H9 (cell line): Measurements from ENCODE around the gene KDSR. TPM values are rescaled to one million over a fixed set of nuclear protein-coding genes. Genes with fewer than 3 reads are reported as not detected.

Experiments used
- DNase-seq: peaks from one replicate; pipeline ENCODE4 v3.0.0-alpha.2; 2017
- H2AFZ ChIP-seq: one replicate; pipeline ENCODE4 v1.6.1; 2013; ENCODE audit warnings: mild to moderate bottlenecking, low read length, control low read depth, moderate library complexity
- H2AK5ac ChIP-seq: 2 replicates; pipeline ENCODE4 v1.6.1; 2013; ENCODE audit warnings: low read length, control low read depth, mixed read lengths; ENCODE audit not compliant: insufficient read length
- H2BK120ac ChIP-seq: one replicate; pipeline ENCODE4 v1.6.1; 2013; ENCODE audit warnings: low read depth, mild to moderate bottlenecking, low read length, control low read depth, inconsistent platforms; ENCODE audit not compliant: poor library complexity, severe bottlenecking
- H2BK12ac ChIP-seq: 2 replicates; pipeline ENCODE4 v1.6.1; 2013; ENCODE audit warnings: low read length, control low read depth, mixed read lengths, low read depth; ENCODE audit not compliant: insufficient read length
- H2BK15ac ChIP-seq: 2 replicates; pipeline ENCODE4 v1.6.1; 2013; ENCODE audit warnings: low read depth, low read length, control low read depth
- H2BK20ac ChIP-seq: one replicate; pipeline ENCODE4 v1.6.1; 2013; ENCODE audit warnings: low read depth, mild to moderate bottlenecking, low read length, control low read depth, inconsistent platforms; ENCODE audit not compliant: poor library complexity, severe bottlenecking
- H2BK5ac ChIP-seq: 2 replicates; pipeline ENCODE4 v1.6.1; 2013; ENCODE audit warnings: low read length, control low read depth, mixed read lengths; ENCODE audit not compliant: insufficient read length
- H3K14ac ChIP-seq: 2 replicates; pipeline ENCODE4 v1.6.1; 2013; ENCODE audit warnings: low read length, control low read depth; ENCODE audit not compliant: insufficient read depth
- H3K18ac ChIP-seq: 2 replicates; pipeline ENCODE4 v1.6.1; 2013; ENCODE audit warnings: low read depth, mild to moderate bottlenecking, mixed read lengths, low read length, control low read depth; ENCODE audit not compliant: insufficient read length
- H3K23ac ChIP-seq: 2 replicates; pipeline ENCODE4 v1.6.1; 2013; ENCODE audit warnings: low read length, control low read depth, mixed read lengths, low read depth; ENCODE audit not compliant: insufficient read length
- H3K23me2 ChIP-seq: 2 replicates; pipeline ENCODE4 v1.6.1; 2013; ENCODE audit warnings: low read depth, mild to moderate bottlenecking, mixed read lengths, low read length, control low read depth; ENCODE audit not compliant: insufficient read length, poor library complexity, severe bottlenecking
- H3K27ac ChIP-seq: 2 replicates; pipeline ENCODE4 v1.5.1; 2013; ENCODE audit warnings: low read length, control low read depth, mixed read lengths, low read depth; ENCODE audit not compliant: insufficient read length
- H3K27me3 ChIP-seq: 2 replicates; pipeline ENCODE4 v1.6.1; 2013; ENCODE audit warnings: low read length, control low read depth, inconsistent platforms; ENCODE audit not compliant: insufficient read depth
- H3K4ac ChIP-seq: 2 replicates; pipeline ENCODE4 v1.6.1; 2013; ENCODE audit warnings: low read depth, mild to moderate bottlenecking, control low read depth, inconsistent platforms, low read length, moderate library complexity
- H3K4me1 ChIP-seq: 2 replicates; pipeline ENCODE4 v1.6.1; 2013; ENCODE audit warnings: low read length, control low read depth, inconsistent platforms; ENCODE audit not compliant: insufficient read depth
- H3K4me2 ChIP-seq: 2 replicates; pipeline ENCODE4 v1.6.1; 2013; ENCODE audit warnings: low read length, control low read depth, mixed read lengths; ENCODE audit not compliant: insufficient read length, insufficient read depth
- H3K56ac ChIP-seq: 2 replicates; pipeline ENCODE4 v1.6.1; 2013; ENCODE audit warnings: low read depth, mild to moderate bottlenecking, mixed read lengths, low read length, control low read depth; ENCODE audit not compliant: insufficient read length
- H3K79me1 ChIP-seq: 2 replicates; pipeline ENCODE4 v1.6.1; 2013; ENCODE audit warnings: low read depth, mild to moderate bottlenecking, moderate library complexity, low read length, control low read depth, inconsistent platforms; ENCODE audit not compliant: insufficient read depth, poor library complexity, severe bottlenecking
- H3K79me2 ChIP-seq: 2 replicates; pipeline ENCODE4 v1.6.1; 2013; ENCODE audit warnings: low read length, control low read depth, inconsistent platforms; ENCODE audit not compliant: insufficient read depth
- H3K9ac ChIP-seq: 2 replicates; pipeline ENCODE4 v1.6.1; 2013; ENCODE audit warnings: low read length, control low read depth, mixed read lengths; ENCODE audit not compliant: insufficient read length; ENCODE audit errors: extremely low read depth
- H3K9me3 ChIP-seq: one replicate; pipeline ENCODE4 v1.6.1; 2013; ENCODE audit warnings: low read depth, low read length, inconsistent platforms; ENCODE audit not compliant: control insufficient read depth
- H3T11ph ChIP-seq: one replicate; pipeline ENCODE4 v1.6.1; 2013; ENCODE audit warnings: mild to moderate bottlenecking, low read length, control low read depth, inconsistent platforms
- H4K20me1 ChIP-seq: one replicate; pipeline ENCODE4 v1.6.1; 2013; ENCODE audit not compliant: control insufficient read depth, insufficient read length, insufficient read depth
- H4K5ac ChIP-seq: 2 replicates; pipeline ENCODE4 v1.6.1; 2013; ENCODE audit warnings: low read depth, mild to moderate bottlenecking, mixed read lengths, low read length, control low read depth; ENCODE audit not compliant: insufficient read length
- H4K8ac ChIP-seq: replicated peaks from 2 replicates; pipeline ENCODE4 v1.6.1; 2013; ENCODE audit warnings: low read length, control low read depth, mixed read lengths, low read depth; ENCODE audit not compliant: insufficient read length
- H4K91ac ChIP-seq: 2 replicates; pipeline ENCODE4 v1.6.1; 2013; ENCODE audit warnings: low read depth, mild to moderate bottlenecking, moderate library complexity, mixed read lengths, low read length, control low read depth; ENCODE audit not compliant: insufficient read length
- H3K27ac Mint-ChIP-seq, 3 experiments: 2 replicates in 2 of 3; 3 replicates in 1 of 3; pipeline ENCODE4 v1.8.0; 2020 to 2021; ENCODE audit warnings: mixed read lengths in 3 of 3, mild to moderate bottlenecking in 1 of 3, moderate library complexity in 1 of 3
- H3K27me3 Mint-ChIP-seq: 2 replicates; pipeline ENCODE4 v1.8.0; 2021; ENCODE audit warnings: low read depth, mild to moderate bottlenecking, moderate library complexity, mixed read lengths
- H3K36me3 Mint-ChIP-seq, 3 experiments: 2 replicates in 2 of 3; 3 replicates in 1 of 3; pipeline ENCODE4 v1.8.0; 2020 to 2021; ENCODE audit warnings: low read depth in 3 of 3, mixed read lengths in 3 of 3; ENCODE audit not compliant: insufficient read depth in 1 of 3
- H3K4me1 Mint-ChIP-seq, 2 experiments: 2 replicates each; pipeline ENCODE4 v1.8.0; 2020; ENCODE audit warnings: mixed read lengths in 2 of 2
- H3K4me3 Mint-ChIP-seq, 2 experiments: 2 replicates in 1 of 2; 3 replicates in 1 of 2; pipeline ENCODE4 v1.8.0; 2020 to 2021; ENCODE audit warnings: mild to moderate bottlenecking in 2 of 2, mixed read lengths in 2 of 2, moderate library complexity in 1 of 2
- H3K9me3 Mint-ChIP-seq, 2 experiments: 2 replicates in 1 of 2; 3 replicates in 1 of 2; pipeline ENCODE4 v1.8.0; 2020; ENCODE audit warnings: mild to moderate bottlenecking in 2 of 2, mixed read lengths in 2 of 2, moderate library complexity in 1 of 2
- WGBS: extraction: QIAGEN DNeasy Blood & Tissue Kit; methylation state at CpG from one replicate; pipeline ENCODE4 v1.1.7; 2013; ENCODE audit warnings: missing lambda C conversion rate, low lambda C conversion rate, mixed read lengths; ENCODE audit not compliant: insufficient read length; ENCODE audit errors: extremely low coverage; 5-methylcytosine and 5-hydroxymethylcytosine counted together
- total RNA-seq: library from RNA; stranded (reverse); gene quantifications from 2 replicates; pipeline ENCODE4 v1.2.1, GENCODE V29; 2021
- TF ChIP-seq, protein P1 (sequence below): fragments of 200-600 bp; sonication (generic); conservative IDR thresholded peaks from 3 replicates; pipeline ENCODE4 v1.8.0; 2021; ENCODE audit warnings: antibody characterized with exemption, mild to moderate bottlenecking

Gene KDSR
- total RNA-seq, 1 experiment from 2014 or later, result 58.5 TPM

DNA sequence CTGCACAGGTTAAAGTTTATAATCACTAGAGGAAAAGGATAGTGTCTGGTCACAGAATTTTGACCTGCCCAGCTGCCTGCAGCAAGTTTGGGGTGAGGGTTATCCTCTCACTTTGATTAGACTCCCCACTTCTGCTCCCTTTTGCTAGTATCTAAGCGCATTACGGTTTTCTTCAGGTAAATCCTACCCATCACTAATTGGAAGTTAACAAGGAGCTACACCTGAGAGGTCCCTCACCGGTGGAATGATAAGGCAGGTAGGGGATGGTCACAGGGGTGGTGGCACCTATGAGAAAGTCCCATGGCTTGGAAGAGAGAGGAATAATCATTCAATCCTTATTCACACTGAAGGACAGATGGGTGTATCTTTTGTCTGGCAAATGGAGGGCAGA lies 55.0 kb downstream of the KDSR start:
- Histone ChIP-seq H3K79me1 (no peaks in the 10 kb centered on the region), H2AFZ (no peak overlapping the region), H3T11ph (no peak overlapping the region), H3K23ac (no peak overlapping the region), H3K27ac (no peak overlapping the region), H3K4ac (no peak overlapping the region), H3K23me2 (no peaks in the 10 kb centered on the region), H4K91ac (no peak overlapping the region), H2BK5ac (no peak overlapping the region), H2AK5ac (no peak overlapping the region), H3K79me2 (no peaks in the 10 kb centered on the region; the same call in 1 of the 2 replicates), H2BK15ac (no peak overlapping the region), H3K9ac (no peak overlapping the region), H4K20me1 (no peaks in the 10 kb centered on the region), H2BK20ac (no peak overlapping the region), H3K14ac (no peak overlapping the region), H3K4me1 (no peaks in the 10 kb centered on the region), H4K5ac (no peak overlapping the region), H3K9me3 (no peaks in the 10 kb centered on the region), H2BK120ac (no peak overlapping the region), H3K4me2 (no peak overlapping the region), H3K18ac (no peak overlapping the region), H2BK12ac (no peak overlapping the region), H4K8ac (no peak overlapping the region), H3K27me3 (no peaks in the 10 kb centered on the region), H3K56ac (no peak overlapping the region)
- TF ChIP-seq, protein P1, sequence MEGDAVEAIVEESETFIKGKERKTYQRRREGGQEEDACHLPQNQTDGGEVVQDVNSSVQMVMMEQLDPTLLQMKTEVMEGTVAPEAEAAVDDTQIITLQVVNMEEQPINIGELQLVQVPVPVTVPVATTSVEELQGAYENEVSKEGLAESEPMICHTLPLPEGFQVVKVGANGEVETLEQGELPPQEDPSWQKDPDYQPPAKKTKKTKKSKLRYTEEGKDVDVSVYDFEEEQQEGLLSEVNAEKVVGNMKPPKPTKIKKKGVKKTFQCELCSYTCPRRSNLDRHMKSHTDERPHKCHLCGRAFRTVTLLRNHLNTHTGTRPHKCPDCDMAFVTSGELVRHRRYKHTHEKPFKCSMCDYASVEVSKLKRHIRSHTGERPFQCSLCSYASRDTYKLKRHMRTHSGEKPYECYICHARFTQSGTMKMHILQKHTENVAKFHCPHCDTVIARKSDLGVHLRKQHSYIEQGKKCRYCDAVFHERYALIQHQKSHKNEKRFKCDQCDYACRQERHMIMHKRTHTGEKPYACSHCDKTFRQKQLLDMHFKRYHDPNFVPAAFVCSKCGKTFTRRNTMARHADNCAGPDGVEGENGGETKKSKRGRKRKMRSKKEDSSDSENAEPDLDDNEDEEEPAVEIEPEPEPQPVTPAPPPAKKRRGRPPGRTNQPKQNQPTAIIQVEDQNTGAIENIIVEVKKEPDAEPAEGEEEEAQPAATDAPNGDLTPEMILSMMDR, result no peak
- no peaks in the 10 kb centered on the region for H3K4me1 Mint-ChIP-seq
- H3K9me3 Mint-ChIP-seq, result no peaks in the 10 kb centered on the region
- WGBS, result no CpG with 5 or more reads among the region's 3 CpGs
- H3K36me3 Mint-ChIP-seq, result no peaks in the 10 kb centered on the region; a peak in 1 of 7 replicates
- DNase-seq, result no peak
- no peak overlapping the region for H3K27ac Mint-ChIP-seq
- no peak overlapping the region for H3K4me3 Mint-ChIP-seq
- peaks cover 20% of the 10 kb centered on the region for H3K27me3 Mint-ChIP-seq
